ENCODE data around the gene SCARB2. TPM values are rescaled to one million over a fixed set of nuclear protein-coding genes. Genes with fewer than 3 reads are reported as not detected.

The SCARB2 gene
- total RNA-seq, 2 donors from 2014 or later = 74.5 to 167 TPM

- H3K4me1 ChIP-seq = peaks cover 87% of the 10 kb centered on the region
- 1 to 2% methylated on average over 14 of the region's 14 CpGs for WGBS, 2 donors
- no peaks in the 10 kb centered on the region for H3K9me3 ChIP-seq
- H3K4me3 ChIP-seq = peak overlapping the region; percentile 26 to 58
- DNase-seq = peak in 1 of 4 donors; percentile 29
- TF ChIP-seq POLR2A (IDR thresholded peaks at IDR 0.05) = no peak
- no peak for TF ChIP-seq CTCF (IDR thresholded peaks at IDR 0.05)
- H3K27me3 ChIP-seq = no peaks in the 10 kb centered on the region
- H3K36me3 ChIP-seq (replicated peaks in 1 of 2; ENCODE audit: insufficient read depth in 1 of 2, low read depth in 2 of 2) = no peaks in the 10 kb centered on the region
- H3K27ac ChIP-seq = peak overlapping the region; percentile 90 to 99 (median 96)
- ATAC-seq = no peak
- intact Hi-C loops (cut with DNase I) = no loop called here
Observed at GRCh38 chr4:76212851-76213414, 691 bp downstream of the SCARB2 start.

GRCh38 chr4:76211769-76212708 is 1.6 kb downstream of the SCARB2 start:
- DNase-seq (no peak), ATAC-seq (no peak)
- no peaks in the 10 kb centered on the region for H3K9me3 ChIP-seq
- H3K4me3 ChIP-seq = peak overlapping the region; percentile 26 to 58
- peaks cover 87% of the 10 kb centered on the region for H3K4me1 ChIP-seq
- peak overlapping the region; percentile 90 to 99 (median 96) for H3K27ac ChIP-seq
- 13 to 23% methylated on average over 6 of the region's 6 CpGs for WGBS, 2 donors
- TF ChIP-seq POLR2A (IDR thresholded peaks at IDR 0.05) (peak in 1 of 3 donors; percentile 36), CTCF (IDR thresholded peaks at IDR 0.05) (no peak)
- H3K36me3 ChIP-seq (replicated peaks in 1 of 2; ENCODE audit: insufficient read depth in 1 of 2, low read depth in 2 of 2) = no peaks in the 10 kb centered on the region
- H3K27me3 ChIP-seq = no peaks in the 10 kb centered on the region
- intact Hi-C loops (cut with DNase I) = no loop called here

- no peak for ATAC-seq
- Histone ChIP-seq H3K9me3 (no peaks in the 10 kb centered on the region), H3K4me1 (peaks cover 86% of the 10 kb centered on the region), H3K27me3 (no peaks in the 10 kb centered on the region), H3K36me3 (replicated peaks in 1 of 2; ENCODE audit: insufficient read depth in 1 of 2, low read depth in 2 of 2) (no peaks in the 10 kb centered on the region), H3K27ac (peak overlapping the region in 3 of 4 donors; percentile 90 to 99 (median 98)), H3K4me3 (no peak overlapping the region)
- TF ChIP-seq CTCF (IDR thresholded peaks at IDR 0.05) (no peak), POLR2A (IDR thresholded peaks at IDR 0.05) (no peak)
- no peak for DNase-seq
- intact Hi-C loops (cut with DNase I) = no loop called here
- 26 to 37% methylated on average over 4 of the region's 4 CpGs for WGBS, 2 donors
Observed at GRCh38 chr4:76210452-76210851, 3.2 kb downstream of the SCARB2 start.

- no peak for ATAC-seq
- no peak for DNase-seq
- Histone ChIP-seq H3K27me3 (no peaks in the 10 kb centered on the region), H3K4me3 (no peak overlapping the region), H3K36me3 (replicated peaks in 1 of 2; ENCODE audit: insufficient read depth in 1 of 2, low read depth in 2 of 2) (no peaks in the 10 kb centered on the region), H3K27ac (peak overlapping the region; percentile 4 to 98 (median 89)), H3K4me1 (peaks cover 86% of the 10 kb centered on the region), H3K9me3 (no peaks in the 10 kb centered on the region)
- intact Hi-C loops (cut with DNase I) = no loop called here
- WGBS, 2 donors = 33 to 40% methylated on average over 4 of the region's 4 CpGs
- TF ChIP-seq CTCF (IDR thresholded peaks at IDR 0.05) (no peak), POLR2A (IDR thresholded peaks at IDR 0.05) (no peak)
Observed at GRCh38 chr4:76209881-76210280, 3.7 kb downstream of the SCARB2 start.
